CD1c-positive myeloid dendritic cell (primary cell): ENCODE results near the gene SLC35E2B.
"Not testable (repeated sequence)": the region's sequence is repeated elsewhere in the genome, so short reads cannot be mapped to it uniquely, and the experiment has no call there.

Experiments
- DNase-seq: peaks from one replicate; pipeline ENCODE4 v3.0.0-alpha.2; 2016; ENCODE audit errors: extremely low spot score

Gene SLC35E2B

GRCh38 chr1:1639368-1639767, 53.2 kb downstream of the SLC35E2B start:
- DNase-seq = not testable (repeated sequence)

DNA sequence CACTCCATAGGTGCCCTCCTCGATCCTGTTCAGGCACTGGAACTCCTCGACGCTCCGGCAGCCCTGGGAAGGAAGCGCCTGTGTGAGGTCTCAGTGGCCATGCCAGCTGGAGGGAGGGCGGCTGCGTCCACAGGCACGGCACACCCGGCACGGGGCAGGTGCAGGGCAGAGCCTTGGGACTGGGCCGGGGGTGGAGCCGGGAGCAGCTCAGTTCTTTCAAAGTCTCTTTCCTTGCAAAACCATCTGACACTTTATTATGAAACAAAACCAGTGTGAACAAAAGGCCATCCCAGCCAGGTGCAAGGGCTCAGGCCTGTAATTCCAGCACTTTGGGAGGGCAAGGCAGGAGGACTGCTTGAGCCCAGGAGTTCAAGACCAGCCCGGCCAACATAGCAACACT, 54.1 kb downstream of the SLC35E2B start:
- not testable (repeated sequence) for DNase-seq

DNA sequence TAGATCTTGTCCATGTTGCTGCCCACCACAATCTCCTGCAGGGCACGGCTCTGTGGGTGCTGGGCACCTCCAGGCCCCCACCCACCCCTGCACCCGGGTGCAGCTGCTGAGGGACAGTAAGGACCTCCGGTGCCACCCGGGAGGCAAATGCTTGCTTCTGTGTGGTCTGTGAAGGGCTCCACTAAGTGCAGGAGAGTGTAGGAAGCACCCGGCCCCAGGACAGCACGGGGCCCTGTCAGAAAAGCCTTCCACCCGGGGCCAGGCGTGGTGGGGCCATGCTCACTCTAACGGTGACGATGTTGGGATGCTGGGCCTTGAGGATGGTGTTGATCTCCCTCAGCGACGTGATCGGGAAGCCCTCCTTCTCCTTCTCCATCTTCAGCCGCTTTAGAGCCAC, 55.1 kb downstream of the SLC35E2B start:
- DNase-seq = not testable (repeated sequence)

DNA sequence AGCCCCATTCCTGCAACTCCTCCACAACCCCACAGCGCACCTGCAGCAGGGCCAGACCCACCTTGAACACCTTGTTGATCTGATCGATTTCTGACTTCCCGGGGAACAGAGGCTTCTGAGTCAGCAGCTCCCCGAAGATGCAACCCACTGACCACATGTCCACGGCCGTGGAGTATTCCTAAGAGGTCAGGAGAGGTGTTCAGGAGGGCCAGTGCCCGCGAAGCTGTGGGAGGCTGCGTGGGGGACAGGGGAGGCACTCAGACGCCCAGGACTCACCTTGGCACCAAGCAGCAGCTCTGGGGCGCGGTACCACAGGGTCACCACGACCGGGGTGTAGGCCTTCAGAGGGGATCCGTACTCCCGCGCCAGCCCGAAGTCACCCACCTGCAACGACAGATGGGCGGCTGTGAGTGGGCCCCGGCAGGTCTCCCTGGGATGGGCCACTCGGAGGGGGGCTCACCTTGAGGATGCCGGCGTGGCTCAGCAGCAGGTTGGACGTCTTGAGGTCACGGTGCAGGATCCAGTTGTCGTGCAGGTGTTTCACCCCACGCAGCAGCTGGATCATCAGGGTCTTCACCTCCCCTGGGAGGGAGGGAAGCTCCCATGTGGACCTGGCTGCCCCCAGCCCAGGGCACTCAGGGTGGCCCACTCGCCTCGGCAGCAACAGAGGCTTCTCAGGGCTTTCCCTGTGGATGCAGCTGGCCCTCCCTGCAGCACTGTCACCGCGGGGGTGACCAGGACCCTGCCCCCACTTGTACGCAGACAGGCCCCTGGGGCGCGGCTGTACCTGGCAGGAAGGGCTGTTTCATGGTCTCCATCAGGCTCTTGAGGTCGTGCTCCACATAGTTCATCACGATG, 55.7 kb downstream of the SLC35E2B start:
- DNase-seq = not testable (repeated sequence)

DNA sequence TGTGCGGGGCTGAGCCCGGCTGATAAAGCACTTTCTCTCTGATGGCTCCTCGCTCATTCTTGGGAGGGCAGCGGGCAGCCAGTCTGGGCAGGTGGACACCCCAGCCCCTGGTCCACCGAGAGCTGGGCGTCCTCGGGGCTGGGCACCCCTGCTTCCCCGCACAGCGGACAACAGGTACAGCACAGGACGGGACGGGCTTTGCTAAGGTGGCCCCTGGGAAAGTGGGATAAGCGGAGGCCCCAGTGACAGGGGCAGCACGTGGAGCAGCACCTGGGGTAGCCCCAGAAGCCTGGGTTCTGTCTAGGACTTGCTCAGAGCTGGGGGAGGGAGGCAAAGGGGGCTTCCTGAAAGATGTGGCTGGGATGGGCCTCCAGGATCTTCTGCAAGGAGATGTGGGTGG, 58.0 kb downstream of the SLC35E2B start:
- not testable (repeated sequence) for DNase-seq

GRCh38 chr1:1633409-1633808, 59.2 kb downstream of the SLC35E2B start:
- DNase-seq = not testable (repeated sequence)

DNA sequence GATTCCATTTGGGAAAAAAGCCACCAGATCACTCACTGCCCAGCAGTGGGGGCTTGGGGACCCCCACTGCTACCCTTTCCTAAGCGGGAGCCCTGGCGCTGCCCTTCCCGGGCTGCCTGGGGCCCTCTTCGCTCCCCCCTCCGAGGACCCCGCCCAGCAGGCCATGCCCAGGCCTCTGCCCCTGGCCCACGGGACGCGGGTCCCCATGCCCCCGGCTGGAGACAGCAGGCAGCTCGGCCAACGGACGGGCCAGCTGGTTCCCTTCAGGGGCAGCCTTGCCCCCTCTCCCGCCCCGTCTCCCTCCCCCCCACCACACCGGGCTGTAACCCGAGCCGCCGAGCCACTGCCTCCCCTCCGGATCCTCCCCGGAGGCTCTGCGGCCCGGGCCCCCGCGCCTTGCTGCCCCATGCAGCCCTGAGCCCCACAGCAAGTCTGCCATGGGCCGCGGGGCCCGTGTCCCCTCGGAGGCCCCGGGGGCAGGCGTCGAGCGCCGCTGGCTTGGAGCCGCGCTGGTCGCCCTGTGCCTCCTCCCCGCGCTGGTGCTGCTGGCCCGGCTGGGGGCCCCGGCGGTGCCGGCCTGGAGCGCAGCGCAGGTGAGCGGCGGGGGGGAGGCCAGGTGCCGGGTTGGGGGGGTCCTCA, 60.7 kb downstream of the SLC35E2B start, which contains the start of gene MMP23B:
Gene MMP23B (plus strand): TSS at position 392 of the 639 bp plus-strand sequence. CDS start 46 bp downstream, at position 438.
- no peak for DNase-seq

DNA sequence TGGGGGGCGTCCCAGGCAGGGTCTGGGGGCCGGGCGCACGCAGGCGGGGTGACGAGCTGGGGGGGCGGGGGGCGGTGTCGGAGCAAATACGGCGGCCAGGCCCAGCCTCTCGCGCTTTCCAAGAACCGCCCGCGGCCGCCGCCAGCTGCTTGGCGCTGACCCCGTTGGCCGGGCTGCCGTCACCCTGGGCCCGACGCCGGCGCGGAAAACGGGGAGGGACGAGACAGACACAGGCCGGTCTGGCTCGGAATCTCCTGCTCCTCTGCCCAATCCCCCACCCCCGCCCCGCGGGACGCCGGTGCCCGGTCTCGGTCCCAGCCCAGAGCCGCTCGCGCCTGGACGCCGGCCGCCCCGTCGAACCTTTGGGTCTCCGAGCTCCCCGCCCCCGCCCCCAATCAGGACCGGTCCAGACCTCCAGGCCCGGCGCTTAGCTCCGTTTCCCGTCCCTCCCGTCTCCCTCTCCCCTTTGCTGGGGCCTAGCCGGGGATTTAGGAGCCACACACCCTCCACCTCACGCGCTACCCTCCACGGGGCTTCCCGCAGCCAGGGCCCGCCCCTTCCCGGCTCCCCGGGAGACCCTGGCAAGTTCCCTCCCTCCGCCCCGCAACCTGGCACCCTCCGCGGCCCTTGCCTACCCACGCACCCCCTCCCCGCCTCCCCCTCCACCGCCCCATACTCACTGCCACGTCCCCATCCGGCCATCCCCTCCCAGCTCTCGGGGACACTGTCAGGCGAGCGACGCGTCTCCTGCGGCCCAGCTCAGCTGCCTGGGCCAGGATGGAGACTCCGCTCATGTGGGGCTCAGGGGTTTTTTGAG, 61.4 kb downstream of the SLC35E2B start:
- no peak for DNase-seq

GRCh38 chr1:1630191-1630964, 62.2 kb downstream of the SLC35E2B start:
- DNase-seq = peak; percentile 89

DNA sequence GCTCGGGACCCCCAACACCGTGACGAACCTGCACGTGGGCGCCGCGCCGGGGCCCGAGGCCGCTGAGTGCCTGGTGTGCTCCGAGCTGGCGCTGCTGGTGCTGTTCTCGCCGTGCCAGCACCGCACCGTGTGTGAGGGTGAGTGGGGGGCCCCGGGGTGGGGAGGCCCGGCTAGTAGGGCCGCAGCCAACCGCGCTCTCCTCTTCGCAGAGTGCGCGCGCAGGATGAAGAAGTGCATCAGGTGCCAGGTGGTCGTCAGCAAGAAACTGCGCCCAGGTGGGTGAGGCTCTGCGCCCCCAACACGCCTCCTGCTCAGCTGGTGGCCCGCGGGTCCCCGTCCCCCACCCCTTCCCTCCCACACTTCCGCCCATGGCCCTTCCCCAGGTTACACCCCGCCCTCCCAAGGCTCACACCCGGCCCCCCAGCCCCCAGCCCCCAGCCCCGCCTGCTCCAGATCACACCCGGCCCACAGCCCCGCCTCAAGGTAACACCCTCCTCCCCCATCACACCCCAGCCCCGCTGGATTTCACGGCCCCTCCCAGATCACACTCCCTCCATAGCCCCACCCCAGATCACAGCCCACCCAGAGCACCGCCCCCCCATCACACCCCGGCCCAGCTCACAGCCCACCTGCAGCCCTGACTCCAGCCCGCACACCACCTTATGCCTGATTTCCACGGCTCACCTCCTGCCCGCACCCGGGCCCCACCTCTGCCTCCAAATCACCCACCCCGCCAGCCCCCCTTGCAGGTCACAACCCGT, 63.0 kb downstream of the SLC35E2B start:
- DNase-seq = peak; percentile 50

DNA sequence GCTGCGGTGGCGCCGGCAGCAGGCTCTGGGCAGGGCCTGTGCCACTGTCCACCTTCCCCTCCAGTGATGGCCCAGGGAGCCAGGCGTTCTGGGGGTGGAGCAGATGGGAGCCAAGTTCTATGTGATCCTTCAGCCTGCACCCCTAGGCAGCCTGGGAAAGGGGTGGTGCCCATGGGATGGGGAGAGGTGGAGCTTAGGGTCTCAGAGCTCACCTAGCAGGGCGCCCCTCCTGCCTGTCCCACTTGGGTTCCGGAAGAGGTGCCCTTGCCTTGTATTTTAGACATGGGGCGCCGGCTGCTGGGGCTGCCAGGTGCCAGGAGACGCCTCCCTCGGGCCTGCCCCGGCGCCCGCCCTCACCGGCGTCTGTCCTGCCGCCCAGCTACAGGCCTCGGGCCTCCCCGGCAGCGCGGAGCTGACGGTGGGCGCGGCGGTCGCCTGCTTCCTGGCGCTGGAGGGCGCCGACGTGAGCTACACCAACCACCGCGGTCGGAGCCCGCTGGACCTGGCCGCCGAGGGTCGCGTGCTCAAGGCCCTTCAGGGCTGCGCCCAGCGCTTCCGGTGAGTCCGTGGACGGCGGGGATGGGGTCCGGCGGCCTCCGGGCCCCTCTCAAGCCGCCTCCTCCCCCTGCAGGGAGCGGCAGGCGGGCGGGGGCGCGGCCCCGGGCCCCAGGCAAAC, 63.7 kb downstream of the SLC35E2B start:
- no peak for DNase-seq

GRCh38 chr1:1627829-1628753, 64.5 kb downstream of the SLC35E2B start:
- DNase-seq = no peak

DNA sequence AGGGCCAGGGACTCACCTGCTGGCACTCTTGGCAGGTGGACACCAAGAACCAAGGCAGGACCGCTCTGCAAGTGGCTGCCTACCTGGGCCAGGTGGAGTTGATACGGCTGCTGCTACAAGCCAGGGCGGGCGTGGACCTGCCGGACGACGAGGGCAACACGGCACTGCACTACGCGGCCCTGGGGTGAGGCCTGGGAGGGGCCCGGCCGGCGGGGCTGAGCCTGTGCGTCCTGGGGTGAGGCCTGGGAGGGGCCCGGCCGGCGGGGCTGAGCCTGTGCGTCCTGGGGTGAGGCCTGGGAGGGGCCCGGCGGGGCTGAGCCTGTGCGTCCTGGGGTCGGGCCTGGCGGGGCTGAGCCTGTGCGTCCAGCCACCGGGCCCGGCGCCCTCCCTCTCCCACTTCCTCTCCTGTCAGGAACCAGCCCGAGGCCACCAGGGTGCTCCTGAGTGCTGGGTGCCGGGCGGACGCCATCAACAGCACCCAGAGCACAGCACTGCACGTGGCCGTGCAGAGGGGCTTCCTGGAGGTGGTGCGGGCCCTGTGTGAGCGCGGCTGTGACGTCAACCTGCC, 65.2 kb downstream of the SLC35E2B start:
- no peak for DNase-seq

DNA sequence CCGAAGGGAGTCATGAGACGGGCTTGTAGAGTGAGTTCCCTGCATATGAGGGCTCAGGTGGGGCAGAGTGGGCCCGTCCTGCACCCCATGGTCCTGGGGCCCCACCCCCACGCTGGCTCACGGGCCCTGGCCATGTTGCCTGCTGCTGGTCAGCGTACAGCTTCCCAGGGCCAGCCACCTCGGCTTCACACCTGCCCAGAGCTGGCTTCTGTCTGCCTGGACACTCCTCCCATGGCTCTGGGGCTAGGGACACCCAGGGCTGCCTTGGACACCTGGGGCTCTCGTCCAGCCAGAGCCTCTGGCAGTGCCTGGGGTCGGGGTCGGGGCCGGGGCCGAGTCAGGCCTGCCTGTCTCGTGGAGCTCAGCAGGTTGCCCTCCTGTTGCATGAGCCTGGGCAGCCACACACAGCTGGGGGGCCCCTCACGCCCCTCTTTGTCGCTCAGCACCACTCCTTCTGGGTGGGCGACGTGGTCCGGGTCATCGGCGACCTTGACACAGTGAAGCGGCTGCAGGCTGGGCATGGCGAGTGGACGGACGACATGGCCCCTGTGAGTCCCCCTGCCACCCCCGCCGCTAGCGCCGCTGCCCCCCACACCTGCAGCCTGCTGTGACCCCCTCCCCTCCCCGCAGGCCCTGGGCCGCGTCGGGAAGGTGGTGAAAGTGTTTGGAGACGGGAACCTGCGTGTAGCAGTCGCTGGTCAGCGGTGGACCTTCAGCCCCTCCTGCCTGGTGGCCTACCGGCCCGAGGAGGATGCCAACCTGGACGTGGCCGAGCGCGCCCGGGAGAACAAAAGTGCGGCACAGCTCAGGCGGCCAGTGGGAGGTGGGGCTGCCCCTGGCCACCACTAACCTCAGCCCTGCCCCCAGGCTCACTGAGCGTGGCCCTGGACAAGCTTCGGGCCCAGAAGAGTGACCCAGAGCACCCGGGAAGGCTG, 66.1 kb downstream of the SLC35E2B start:
- no peak for DNase-seq

GRCh38 chr1:1625824-1626206, 66.8 kb downstream of the SLC35E2B start:
- DNase-seq = no peak

GRCh38 chr1:1625404-1625775, 67.2 kb downstream of the SLC35E2B start:
- DNase-seq = no peak
